ENCODE data around the gene SLC30A2. TPM values are rescaled to one million over a fixed set of nuclear protein-coding genes. Genes with fewer than 3 reads are reported as not detected.

Gene SLC30A2
- total and polyA plus RNA-seq, 9 of the 15 experiments (the other 6 are each of a cell fraction or from before 2014, with no cell fraction given): 0.01 to 0.18 (median 0.06) TPM; not detected in 3

DNA sequence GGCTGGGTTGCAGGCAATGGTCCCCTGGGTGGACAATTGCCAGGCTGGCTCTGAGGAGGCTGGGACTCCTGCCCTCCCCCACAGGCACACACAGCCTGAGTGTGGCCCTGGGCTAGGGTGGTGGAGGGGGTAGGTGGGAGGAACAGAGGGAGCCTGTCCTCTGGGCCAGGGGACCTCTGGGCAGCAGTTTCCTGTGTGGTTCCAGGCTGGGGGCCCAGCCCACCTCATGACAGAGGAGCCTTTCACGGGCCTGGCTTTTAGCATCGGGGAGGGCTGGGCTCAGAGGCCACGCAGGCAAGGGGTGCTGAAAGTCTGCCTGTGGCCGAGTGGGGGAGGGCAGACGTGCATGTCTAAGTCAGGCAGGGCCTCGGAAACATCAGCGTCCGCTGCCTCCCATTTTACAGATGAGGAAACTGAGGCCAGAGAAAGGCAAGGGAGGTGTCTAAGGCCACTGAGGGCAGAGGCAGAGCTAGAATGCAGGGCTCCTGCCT, 17.4 kb downstream of the SLC30A2 start (continued):
- TF ChIP-seq SLC30A9 (CRISPR knock-in tag; IDR thresholded peaks at IDR 0.05): no peak
- peak; percentile 46; the same call in 1 of the 2 replicates for TF ChIP-seq HDAC2 (IDR thresholded peaks at IDR 0.05)
- peak in 1 of 2 experiments; percentile 47; a peak in 1 of 4 replicates for TF ChIP-seq RCOR1 (IDR thresholded peaks at IDR 0.05; ENCODE audit: borderline replicate concordance in 1 of 2, low read depth in 2 of 2, low read length in 2 of 2)
- peak; percentile 51; the same call in 1 of the 2 replicates for TF ChIP-seq ADNP (tag; IDR thresholded peaks at IDR 0.05)

GRCh38 chr1:26027716-26028489, 18.0 kb downstream of the SLC30A2 start:
- no TSS peak for BruUV-seq (replicated peaks)
- peak; percentile 56 to 82 (median 66) for DNase-seq (ENCODE audit: extremely low read depth in 1 of 4, low spot score in 3 of 4)
- ATAC-seq: peak; percentile 87
- TF ChIP-seq ATF1 (CRISPR knock-in tag; IDR thresholded peaks at IDR 0.05) (no peak), ATF1 (tag; IDR thresholded peaks at IDR 0.05) (no peak), ADNP (tag; IDR thresholded peaks at IDR 0.05) (0 out of 2 replicates have a peak, but pooled peaks have one; percentile 14), VEZF1 (CRISPR knock-in tag; IDR thresholded peaks at IDR 0.05) (peak; percentile 31; the same call in 1 of the 2 replicates), JUND (IDR thresholded peaks at IDR 0.05; ENCODE audit: borderline replicate concordance, low read depth, low read length) (peak; percentile 32; the same call in 1 of the 2 replicates), JUND (tag; IDR thresholded peaks at IDR 0.05; ENCODE audit: borderline replicate concordance, low read depth, low read length) (no peak; the same call in 2 of the 3 replicates), CREM (IDR thresholded peaks at IDR 0.05; ENCODE audit: low read depth) (0 out of 2 replicates have a peak, but pooled peaks have one; percentile 18), PKNOX1 (IDR thresholded peaks at IDR 0.05) (peak; percentile 58), MCM7 (IDR thresholded peaks at IDR 0.05) (no peak), ZNF764 (CRISPR knock-in tag; IDR thresholded peaks at IDR 0.05; ENCODE audit: low read depth) (no peak), ZNF184 (CRISPR knock-in tag; IDR thresholded peaks at IDR 0.05) (peak; percentile 89), BCOR (IDR thresholded peaks at IDR 0.05) (peak; percentile 72), KDM1A (IDR thresholded peaks at IDR 0.05) (peak in 1 of 2 experiments; percentile 38; a peak in 2 of 4 replicates), SMARCA5 (IDR thresholded peaks at IDR 0.05) (0 out of 2 replicates have a peak, but pooled peaks have one; percentile 24), ZNF384 (IDR thresholded peaks at IDR 0.05; ENCODE audit: low read depth, low read length) (peak; percentile 28), MAX (CRISPR knock-in tag; IDR thresholded peaks at IDR 0.05) (0 out of 2 replicates have a peak, but pooled peaks have one; percentile 17), NR3C1 (CRISPR knock-in tag; IDR thresholded peaks at IDR 0.05) (no peak)

More at GRCh38 chr1:26027716-26028489, 18.0 kb downstream of the SLC30A2 start:
- no peak overlapping the region; the same call in 1 of the 2 replicates for H2AFZ ChIP-seq (ENCODE audit: low read depth, low read length)
- CTCF ChIA-PET (ENCODE audit: low intra/inter-chr PET ratio): interaction anchor here (2.9 kb wide), 1 partner anchor 132 kb away, joined by 25 read pairs; no protein-coding TSS in a partner anchor
- intact Hi-C loops (cut with micrococcal nuclease) (no loop called here), in situ Hi-C loops (cut with MboI) (no loop called here)
- no peaks in the 10 kb centered on the region for H3K27me3 ChIP-seq (ENCODE audit: control insufficient read depth in 2 of 2, insufficient read depth in 2 of 2, low read length in 2 of 2)
- H3K4me2 ChIP-seq (ENCODE audit: insufficient read depth, low read length): no peak overlapping the region
- H3K9me1 ChIP-seq (ENCODE audit: control insufficient read depth, insufficient read depth, low read length): no peaks in the 10 kb centered on the region
- POLR2A ChIA-PET: interaction anchor here (0.5 to 2.0 kb wide), 9 partner anchors 8 to 308 kb away, joined by 3 to 11 read pairs (median 3); no protein-coding TSS in a partner anchor
- no peak overlapping the region for H3K4me3 ChIP-seq
- H4K20me1 ChIP-seq (replicated peaks; ENCODE audit: control insufficient read depth, insufficient read depth, low read length): no peaks in the 10 kb centered on the region
- H3K9ac ChIP-seq (ENCODE audit: insufficient read depth in 1 of 2, low read depth in 2 of 2, low read length in 2 of 2): peak overlapping the region in 1 of 2 experiments; percentile 21; a peak in 2 of 4 replicates
- 22% methylated on average over 3 of the region's 3 CpGs for WGBS (ENCODE audit: insufficient coverage, low coverage, missing lambda C conversion rate)
- H3K4me1 ChIP-seq (replicated peaks in 1 of 2; ENCODE audit: control insufficient read depth in 2 of 2, insufficient read depth in 2 of 2, low read length in 2 of 2): peaks cover 19 to 35% of the 10 kb centered on the region in 2 experiments; a peak in 4 of 5 replicates
- no peaks in the 10 kb centered on the region for H3K79me2 ChIP-seq (ENCODE audit: control insufficient read depth, insufficient read depth, low read length)
- no peaks in the 10 kb centered on the region for H3K36me3 ChIP-seq (ENCODE audit: control insufficient read depth, insufficient read depth, low read length)
- FAIRE-seq: peak; percentile 97
- no peak overlapping the region for H3K27ac ChIP-seq (ENCODE audit: extremely low read depth, low read depth, low read length)
- no peaks in the 10 kb centered on the region for H3K9me3 ChIP-seq (replicated peaks; ENCODE audit: control insufficient read depth, insufficient read depth, low read depth, low read length)
